Smooth muscle cell (in vitro differentiated cells): ENCODE results near the gene TRMU. TPM values are rescaled to one million over a fixed set of nuclear protein-coding genes. Genes with fewer than 3 reads are reported as not detected.

Experiments
- DNase-seq: peaks from one replicate; lab custom pipeline; 2025; ENCODE audit not compliant: unreplicated experiment; lab: John Stamatoyannopoulos, UW
- H2AFZ ChIP-seq: fragments of 200-600 bp; sonication (generic); 2 replicates; pipeline ENCODE4 v1.6.0; 2016; ENCODE audit warnings: antibody characterized with exemption, low read depth, mild to moderate bottlenecking
- H3F3A ChIP-seq: fragments of 200-600 bp; sonication (generic); 2 replicates; pipeline ENCODE4 v1.6.0; 2017; ENCODE audit warnings: antibody characterized with exemption, low read depth
- H3K27ac ChIP-seq: fragments of 200-600 bp; sonication (generic); 2 replicates; pipeline ENCODE4 v1.5.1; 2016; ENCODE audit warnings: low read depth, mild to moderate bottlenecking
- H3K27me3 ChIP-seq: fragments of 200-600 bp; sonication (generic); 2 replicates; pipeline ENCODE4 v1.6.1; 2016; ENCODE audit warnings: low read depth, mild to moderate bottlenecking
- H3K36me3 ChIP-seq: fragments of 200-600 bp; sonication (generic); 2 replicates; pipeline ENCODE4 v1.5.1; 2016; ENCODE audit warnings: low read depth
- H3K4me1 ChIP-seq: fragments of 200-600 bp; sonication (generic); 2 replicates; pipeline ENCODE4 v1.5.1; 2016; ENCODE audit warnings: low read depth
- H3K4me2 ChIP-seq: fragments of 200-600 bp; sonication (generic); 2 replicates; pipeline ENCODE4 v1.6.0; 2016; ENCODE audit warnings: mild to moderate bottlenecking
- H3K4me3 ChIP-seq: fragments of 200-600 bp; sonication (generic); 2 replicates; pipeline ENCODE4 v1.5.1; 2016; ENCODE audit warnings: mild to moderate bottlenecking
- H3K79me2 ChIP-seq: fragments of 200-600 bp; sonication (generic); 2 replicates; pipeline ENCODE4 v1.6.0; 2016; ENCODE audit warnings: low read depth, mild to moderate bottlenecking
- H3K9ac ChIP-seq: fragments of 200-600 bp; sonication (generic); 2 replicates; pipeline ENCODE4 v1.6.0; 2016; ENCODE audit warnings: low read depth
- H3K9me3 ChIP-seq: fragments of 200-600 bp; sonication (generic); replicated peaks from 2 replicates; pipeline ENCODE4 v1.5.1; 2016; ENCODE audit warnings: low read depth
- H4K20me1 ChIP-seq: fragments of 200-600 bp; sonication (generic); 2 replicates; pipeline ENCODE4 v1.6.0; 2016; ENCODE audit warnings: low read depth
- WGBS: methylation state at CpG from one replicate; pipeline ENCODE4 v1.1.7; 2016; ENCODE audit warnings: low lambda C conversion rate; 5-methylcytosine and 5-hydroxymethylcytosine counted together
- polyA plus RNA-seq: library from polyadenylated mRNA; unstranded; fragments of >200 nt; fragmentation: Nextera tagmentation; extraction: Ambion mirVana; gene quantifications from 2 replicates; pipeline ENCODE4 v1.2.1, GENCODE V29; 2016
- total RNA-seq: library from RNA; depleted of rRNA; stranded (reverse); fragments of >200 nt; gene quantifications from 2 replicates; pipeline ENCODE4 v1.2.3, GENCODE V29; 2014
- TF ChIP-seq, protein P1 (sequence below): fragments of 200-600 bp; sonication (generic); IDR thresholded peaks from 2 replicates; pipeline ENCODE4 v1.5.1; 2017; ENCODE audit warnings: borderline replicate concordance, mild to moderate bottlenecking, antibody characterized with exemption; ENCODE audit not compliant: insufficient read depth, poor library complexity, severe bottlenecking

Gene TRMU
- total and polyA plus RNA-seq, 2 experiments from 2014 or later: 15.8 to 20.5 TPM

DNA sequence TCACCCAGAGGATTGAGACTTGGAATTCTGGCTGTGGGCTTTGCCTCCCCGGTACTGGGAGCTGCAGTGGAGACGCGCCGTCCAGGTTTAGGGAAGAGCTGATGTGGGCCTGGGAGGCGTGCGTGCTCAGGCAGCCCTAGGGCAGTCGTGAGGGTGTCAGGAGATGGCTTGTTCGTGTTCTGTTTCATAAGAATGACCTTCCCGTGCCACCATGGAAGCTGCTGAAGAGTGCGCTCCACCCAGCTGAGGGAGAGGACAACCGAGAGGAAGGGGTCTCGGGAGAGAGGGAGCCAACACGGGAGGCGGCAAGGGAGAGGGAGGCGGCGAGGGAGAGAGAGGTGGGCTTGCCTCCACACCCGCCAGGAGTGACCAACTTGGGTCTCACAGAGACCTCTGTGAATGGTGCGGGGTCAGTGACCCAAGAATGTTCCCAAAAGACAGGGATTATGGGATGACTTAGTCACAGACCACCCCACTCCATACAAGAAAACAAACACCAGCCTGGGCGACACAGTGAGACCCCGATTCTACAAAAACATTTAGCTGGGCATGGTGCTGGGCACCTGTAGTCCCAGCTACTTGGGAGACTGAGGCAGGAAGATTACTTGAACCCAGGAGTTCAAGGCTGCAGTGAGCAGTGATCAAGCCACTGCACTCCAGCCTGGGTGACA lies 14.7 kb upstream of the TRMU start:
- H2AFZ ChIP-seq: no peak overlapping the region
- H3K27me3 ChIP-seq: no peaks in the 10 kb centered on the region
- 96% methylated on average over 20 of the region's 20 CpGs for WGBS
- H3F3A ChIP-seq: no peaks in the 10 kb centered on the region
- no peaks in the 10 kb centered on the region for H4K20me1 ChIP-seq
- TF ChIP-seq, protein P1, sequence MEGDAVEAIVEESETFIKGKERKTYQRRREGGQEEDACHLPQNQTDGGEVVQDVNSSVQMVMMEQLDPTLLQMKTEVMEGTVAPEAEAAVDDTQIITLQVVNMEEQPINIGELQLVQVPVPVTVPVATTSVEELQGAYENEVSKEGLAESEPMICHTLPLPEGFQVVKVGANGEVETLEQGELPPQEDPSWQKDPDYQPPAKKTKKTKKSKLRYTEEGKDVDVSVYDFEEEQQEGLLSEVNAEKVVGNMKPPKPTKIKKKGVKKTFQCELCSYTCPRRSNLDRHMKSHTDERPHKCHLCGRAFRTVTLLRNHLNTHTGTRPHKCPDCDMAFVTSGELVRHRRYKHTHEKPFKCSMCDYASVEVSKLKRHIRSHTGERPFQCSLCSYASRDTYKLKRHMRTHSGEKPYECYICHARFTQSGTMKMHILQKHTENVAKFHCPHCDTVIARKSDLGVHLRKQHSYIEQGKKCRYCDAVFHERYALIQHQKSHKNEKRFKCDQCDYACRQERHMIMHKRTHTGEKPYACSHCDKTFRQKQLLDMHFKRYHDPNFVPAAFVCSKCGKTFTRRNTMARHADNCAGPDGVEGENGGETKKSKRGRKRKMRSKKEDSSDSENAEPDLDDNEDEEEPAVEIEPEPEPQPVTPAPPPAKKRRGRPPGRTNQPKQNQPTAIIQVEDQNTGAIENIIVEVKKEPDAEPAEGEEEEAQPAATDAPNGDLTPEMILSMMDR: no peak
- H3K9me3 ChIP-seq: no peaks in the 10 kb centered on the region
- H3K9ac ChIP-seq: no peak overlapping the region
- H3K4me2 ChIP-seq: no peak overlapping the region
- no peaks in the 10 kb centered on the region for H3K4me1 ChIP-seq
- no peaks in the 10 kb centered on the region for H3K79me2 ChIP-seq
- no peak overlapping the region for H3K27ac ChIP-seq
- DNase-seq: no peak
- H3K4me3 ChIP-seq: no peak overlapping the region
- H3K36me3 ChIP-seq: no peaks in the 10 kb centered on the region

DNA sequence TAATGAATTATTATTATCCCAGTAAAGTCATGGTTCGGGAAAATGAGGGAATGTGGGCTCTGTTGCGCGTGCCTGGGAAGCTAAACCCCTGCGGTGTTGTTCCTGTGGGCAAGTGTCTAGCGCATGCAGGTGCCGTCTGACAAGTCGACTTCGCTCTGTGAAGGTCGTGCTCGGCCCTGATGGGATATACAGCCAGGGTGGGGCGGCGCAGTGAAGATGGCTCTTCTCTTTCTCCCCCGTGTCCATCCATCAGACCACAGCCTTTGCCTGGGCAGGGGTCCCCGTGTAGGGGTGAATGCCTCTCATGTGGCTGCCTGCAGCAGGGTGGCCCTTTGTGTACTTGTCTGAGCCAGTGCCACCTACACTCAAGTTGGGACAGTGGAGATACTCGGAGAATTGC lies 12.8 kb upstream of the TRMU start:
- H3K27ac ChIP-seq: no peak overlapping the region
- no peak overlapping the region for H3K9ac ChIP-seq
- H3K4me2 ChIP-seq: no peak overlapping the region
- no peak for DNase-seq
- H3K27me3 ChIP-seq: no peaks in the 10 kb centered on the region
- no peaks in the 10 kb centered on the region for H3K4me1 ChIP-seq
- H2AFZ ChIP-seq: no peak overlapping the region
- WGBS: 97% methylated on average over 15 of the region's 15 CpGs
- H3K79me2 ChIP-seq: no peaks in the 10 kb centered on the region
- no peaks in the 10 kb centered on the region for H3K9me3 ChIP-seq
- H4K20me1 ChIP-seq: no peaks in the 10 kb centered on the region
- H3F3A ChIP-seq: no peaks in the 10 kb centered on the region
- no peaks in the 10 kb centered on the region for H3K36me3 ChIP-seq
- TF ChIP-seq, protein P1: no peak
- H3K4me3 ChIP-seq: no peak overlapping the region

DNA sequence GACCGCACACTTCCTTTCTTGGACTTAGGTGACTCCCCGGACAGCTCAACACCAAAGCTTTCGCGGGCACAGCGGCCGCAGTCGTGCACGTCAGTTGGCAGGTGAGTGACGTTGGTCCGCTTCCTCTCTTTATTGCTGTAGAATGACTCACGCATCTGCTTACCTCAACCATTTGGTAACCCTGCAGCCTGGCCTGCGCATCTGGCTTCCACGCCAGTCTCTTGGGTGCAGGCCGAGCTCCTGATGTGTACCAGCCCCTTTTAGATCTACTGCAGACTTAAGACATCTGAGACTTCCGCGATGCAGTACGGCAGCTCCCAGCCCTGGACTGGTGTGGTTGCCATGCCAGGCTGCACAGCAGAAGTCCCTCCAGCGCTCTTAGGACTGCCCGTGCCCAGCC lies 12.4 kb upstream of the TRMU start:
- H3K4me3 ChIP-seq: no peak overlapping the region
- no peaks in the 10 kb centered on the region for H3K27me3 ChIP-seq
- H3K9me3 ChIP-seq: no peaks in the 10 kb centered on the region
- H3K9ac ChIP-seq: no peak overlapping the region
- TF ChIP-seq, protein P1: no peak
- H3K79me2 ChIP-seq: no peaks in the 10 kb centered on the region
- no peaks in the 10 kb centered on the region for H3K36me3 ChIP-seq
- no peaks in the 10 kb centered on the region for H3K4me1 ChIP-seq
- no peak overlapping the region for H3K4me2 ChIP-seq
- no peaks in the 10 kb centered on the region for H4K20me1 ChIP-seq
- H3K27ac ChIP-seq: no peak overlapping the region
- H2AFZ ChIP-seq: no peak overlapping the region
- no peaks in the 10 kb centered on the region for H3F3A ChIP-seq
- 98% methylated on average over 19 of the region's 19 CpGs for WGBS
- no peak for DNase-seq

DNA sequence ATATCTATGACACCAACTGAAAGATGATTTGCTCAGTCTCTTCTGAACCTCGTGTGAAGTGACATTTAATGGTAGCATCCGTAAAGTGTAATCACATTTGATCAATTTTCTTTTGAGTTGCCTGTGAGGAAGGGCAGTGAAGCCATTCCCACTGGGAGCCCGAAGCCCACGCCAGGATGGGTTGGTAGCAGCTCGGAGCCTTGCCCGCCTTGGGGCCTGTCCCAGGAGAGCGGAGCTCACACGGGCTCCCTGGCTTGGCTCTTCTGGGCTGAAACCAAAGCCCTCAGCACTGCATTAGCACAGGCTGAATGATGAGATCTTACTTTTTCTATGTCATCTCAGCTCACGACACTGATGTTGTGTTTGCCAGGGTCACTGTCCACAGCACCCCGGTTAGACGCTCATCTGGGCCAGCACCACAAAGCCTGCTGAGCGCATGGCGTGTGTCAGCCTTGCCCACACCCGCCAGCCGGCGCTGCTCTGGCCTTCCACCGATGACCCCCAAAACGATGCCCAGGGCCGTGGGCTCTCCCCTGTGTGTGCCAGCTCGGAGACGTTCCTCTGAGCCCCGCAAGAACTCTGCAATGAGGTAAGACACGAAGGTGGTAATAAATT lies 9.3 kb upstream of the TRMU start:
- no peak overlapping the region for H2AFZ ChIP-seq
- H3K4me2 ChIP-seq: no peak overlapping the region
- no peaks in the 10 kb centered on the region for H3K9me3 ChIP-seq
- no peaks in the 10 kb centered on the region for H3F3A ChIP-seq
- no peak for DNase-seq
- no peak overlapping the region for H3K9ac ChIP-seq
- TF ChIP-seq, protein P1: no peak
- H3K36me3 ChIP-seq: no peaks in the 10 kb centered on the region
- H4K20me1 ChIP-seq: no peaks in the 10 kb centered on the region
- H3K27ac ChIP-seq: no peak overlapping the region
- H3K4me3 ChIP-seq: no peak overlapping the region
- H3K27me3 ChIP-seq: no peaks in the 10 kb centered on the region
- H3K4me1 ChIP-seq: no peaks in the 10 kb centered on the region
- H3K79me2 ChIP-seq: no peaks in the 10 kb centered on the region
- WGBS: 98% methylated on average over 23 of the region's 23 CpGs
